ENCODE data around the gene NKAPD1. TPM values are rescaled to one million over a fixed set of nuclear protein-coding genes. Genes with fewer than 3 reads are reported as not detected.
"Not testable (repeated sequence)": the region's sequence is repeated elsewhere in the genome, so short reads cannot be mapped to it uniquely, and the experiment has no call there.

Gene NKAPD1
- total RNA-seq, 1 donor from 2014 or later = 13.6 TPM

DNA sequence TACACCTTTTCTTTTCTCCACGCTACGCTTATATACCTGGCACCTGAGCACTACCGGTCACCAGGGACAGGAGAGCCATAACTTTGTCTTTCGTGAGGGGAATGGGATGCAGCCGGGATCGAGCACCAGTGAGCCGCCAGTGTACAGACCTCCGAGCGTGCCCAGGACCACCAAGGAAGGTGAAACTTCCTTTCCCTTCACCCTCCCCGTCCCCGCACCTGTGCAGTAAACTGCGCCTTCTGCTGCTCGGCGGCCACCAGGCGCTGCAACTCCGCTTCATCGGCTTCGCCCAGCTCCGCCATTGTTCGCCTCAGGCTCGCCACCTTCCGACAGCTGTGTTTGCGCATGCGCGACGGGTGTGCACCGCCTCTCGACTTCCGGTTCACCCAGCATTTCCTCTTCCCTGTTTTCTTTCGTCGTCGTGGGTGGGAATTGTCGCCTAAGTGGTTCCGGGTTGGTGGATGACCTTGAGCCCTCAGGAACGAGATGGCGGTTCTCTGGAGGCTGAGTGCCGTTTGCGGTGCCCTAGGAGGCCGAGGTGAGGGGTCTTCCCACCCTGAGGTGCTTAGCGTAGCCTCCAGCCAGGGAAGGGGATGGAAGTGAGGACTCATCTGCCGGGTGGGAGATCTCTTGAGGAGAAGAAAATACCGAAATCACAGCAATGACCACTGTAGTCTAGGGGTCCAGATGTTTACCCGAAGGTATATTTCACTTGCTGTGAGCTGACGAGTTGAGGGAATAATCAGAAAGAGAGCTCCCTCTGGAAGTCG, 12.5 kb downstream of the NKAPD1 start, which contains the start of the genes SDHD and TIMM8B:
SDHD (plus strand) TSS at position 452 of the 770 bp plus-strand sequence; CDS start at position 487, 35 bp downstream.
TIMM8B (minus strand) TSS at position 335 of the 770 bp plus-strand sequence; CDS start at position 302, 33 bp downstream.
- DNase-seq (ENCODE audit: low spot score) = peak; percentile 98

DNA sequence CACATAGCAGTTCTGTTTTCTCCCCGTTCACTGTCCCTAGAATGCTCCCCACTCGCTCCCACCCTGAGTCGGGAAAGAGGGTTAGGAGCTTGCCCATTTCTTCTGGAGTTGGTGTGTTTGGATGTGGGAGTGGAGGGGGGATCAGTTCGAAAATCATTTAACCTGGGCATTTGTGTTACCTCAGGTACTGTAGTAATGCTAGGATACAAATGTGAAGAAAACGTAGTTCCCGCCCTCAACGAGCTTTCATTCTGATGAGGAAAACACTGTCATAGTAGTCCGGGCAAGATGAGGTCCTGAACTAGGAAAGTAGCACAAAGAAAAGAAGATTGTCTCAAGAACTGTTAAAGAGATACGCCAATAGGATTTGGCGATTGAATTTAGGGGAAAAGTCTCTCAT, 13.1 kb downstream of the NKAPD1 start:
- no peak for DNase-seq (ENCODE audit: low spot score)

DNA sequence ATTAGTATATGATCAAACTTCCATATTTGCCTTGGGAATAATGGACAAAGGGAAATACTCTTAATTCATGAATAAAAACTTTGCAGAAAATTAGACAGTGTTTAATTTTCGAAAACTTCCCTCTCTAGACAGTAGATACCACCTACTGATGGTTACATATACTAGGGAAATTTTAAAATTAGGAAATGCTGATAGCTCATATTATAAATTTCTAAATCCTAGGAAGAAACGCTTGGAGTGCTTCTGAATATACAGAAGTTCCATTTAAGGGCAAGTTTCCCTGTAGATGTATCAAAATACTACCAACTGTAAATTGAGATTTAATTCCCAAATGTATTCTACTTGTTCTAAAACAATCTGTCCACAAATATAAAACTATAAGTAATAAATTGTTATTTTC, 21.2 kb downstream of the NKAPD1 start:
- DNase-seq (ENCODE audit: low spot score) = not testable (repeated sequence)

DNA sequence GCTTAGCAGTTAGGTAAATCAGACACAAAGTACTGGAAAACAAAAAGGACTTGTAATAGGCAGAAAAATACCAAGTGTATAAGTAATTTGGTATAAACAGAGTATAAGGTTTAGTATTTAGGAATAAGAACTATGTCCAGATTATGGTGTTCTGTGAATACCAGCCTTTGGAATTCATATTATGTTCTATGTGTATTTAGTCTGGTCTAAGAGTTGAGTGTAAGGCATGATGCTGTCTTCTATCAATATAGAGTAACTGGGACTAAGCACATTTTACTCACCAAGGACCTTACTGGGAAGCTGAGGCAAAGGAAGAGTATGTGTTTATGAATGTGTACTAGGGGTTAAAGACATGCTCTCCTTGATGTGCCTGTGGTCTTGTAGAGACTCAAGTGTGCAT, 22.1 kb downstream of the NKAPD1 start:
- DNase-seq (ENCODE audit: low spot score) = no peak

DNA sequence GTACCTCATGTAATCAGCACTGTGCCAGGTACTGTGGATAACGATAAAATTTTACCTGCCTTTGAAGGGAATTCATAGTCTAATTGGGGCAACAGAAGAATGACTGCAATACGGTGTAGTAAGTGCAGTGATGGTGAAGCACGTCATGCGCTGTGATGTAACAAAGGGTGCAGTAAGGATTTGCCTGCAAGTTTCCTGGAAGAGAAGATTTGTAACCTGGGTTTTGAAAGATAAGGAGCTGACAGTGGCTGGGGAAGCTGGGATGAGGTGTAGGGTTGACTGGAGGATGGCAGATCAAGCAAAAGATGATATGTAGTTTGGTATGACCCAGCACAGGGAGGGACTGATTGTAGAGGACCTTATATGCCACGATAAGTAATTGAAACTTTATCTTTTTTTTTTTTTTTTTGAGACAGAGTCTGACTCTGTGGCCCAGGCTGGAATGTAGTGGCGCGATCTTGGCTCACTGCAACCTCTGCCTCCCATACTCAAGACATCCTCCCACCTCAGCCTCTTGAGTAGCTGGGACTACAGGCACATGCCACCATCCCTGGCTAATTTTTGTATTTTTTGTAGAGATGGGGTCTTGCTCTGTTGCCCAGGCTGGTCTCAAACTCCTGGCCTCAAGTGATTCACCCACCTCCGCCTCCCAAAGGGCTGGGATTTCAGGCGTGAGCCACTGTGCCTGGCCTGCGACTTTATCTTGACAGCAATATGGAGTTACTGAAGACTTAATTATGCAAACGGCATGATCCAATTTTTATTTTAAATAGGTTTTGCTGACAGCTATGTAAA, 23.8 kb downstream of the NKAPD1 start:
- DNase-seq (ENCODE audit: low spot score) = no peak

DNA sequence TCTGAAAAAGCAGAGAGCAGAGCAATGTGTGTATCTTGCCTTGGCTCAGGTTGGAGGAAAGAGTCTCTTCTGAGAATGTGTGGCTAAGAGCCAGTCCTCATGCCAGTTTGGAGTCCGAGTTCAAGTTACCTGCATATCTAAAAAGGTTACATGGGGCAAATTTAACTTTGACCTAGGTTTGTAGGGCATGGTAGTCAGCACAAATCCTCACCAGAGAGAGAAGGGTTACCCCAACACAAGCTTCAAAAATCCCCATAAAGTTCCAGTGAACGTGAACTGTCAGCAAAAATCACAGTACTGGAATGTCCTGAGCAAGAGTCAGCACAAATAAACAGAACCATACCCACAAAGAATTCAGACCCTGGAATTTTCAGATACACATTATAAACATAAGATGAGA, 26.4 kb downstream of the NKAPD1 start:
- DNase-seq (ENCODE audit: low spot score) = no peak

DNA sequence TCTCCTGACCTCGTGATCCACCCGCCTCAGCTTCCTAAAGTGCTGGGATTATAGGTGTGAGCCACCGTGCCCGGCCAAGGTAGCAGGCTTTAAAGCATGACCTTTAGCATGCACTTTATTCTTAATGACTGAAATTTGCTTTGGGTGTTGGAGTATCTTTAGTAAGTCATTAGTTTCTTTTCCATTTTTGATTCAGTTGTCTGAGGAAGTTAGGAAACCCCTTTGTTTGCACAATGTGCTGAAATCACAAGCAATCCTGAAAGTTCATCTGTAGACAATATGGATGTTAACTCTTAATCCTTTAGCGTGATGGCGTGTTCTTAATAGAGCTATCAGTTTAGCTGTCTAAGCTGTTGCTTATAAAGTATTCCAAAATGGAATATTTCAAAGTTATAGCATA, 29.3 kb downstream of the NKAPD1 start:
- DNase-seq (ENCODE audit: low spot score) = no peak

DNA sequence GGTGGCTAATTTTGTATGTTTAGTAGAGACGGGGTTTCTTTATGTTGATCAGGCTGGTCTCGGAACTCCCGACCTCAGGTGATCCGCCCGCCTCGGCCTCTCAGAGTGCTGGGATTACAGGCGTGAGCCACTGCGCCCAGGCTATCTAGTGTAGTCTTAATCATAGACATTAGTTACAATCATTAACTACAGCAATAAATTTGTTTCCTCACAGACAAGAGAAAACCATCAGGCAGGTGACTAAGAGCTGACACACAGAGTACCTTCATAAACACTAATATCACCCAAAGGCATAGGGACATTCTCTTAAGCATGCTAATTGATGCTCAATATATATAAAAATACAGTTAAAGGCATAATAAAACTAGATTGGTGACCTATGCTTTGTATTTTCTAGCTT, 32.0 kb downstream of the NKAPD1 start:
- DNase-seq (ENCODE audit: low spot score) = no peak

DNA sequence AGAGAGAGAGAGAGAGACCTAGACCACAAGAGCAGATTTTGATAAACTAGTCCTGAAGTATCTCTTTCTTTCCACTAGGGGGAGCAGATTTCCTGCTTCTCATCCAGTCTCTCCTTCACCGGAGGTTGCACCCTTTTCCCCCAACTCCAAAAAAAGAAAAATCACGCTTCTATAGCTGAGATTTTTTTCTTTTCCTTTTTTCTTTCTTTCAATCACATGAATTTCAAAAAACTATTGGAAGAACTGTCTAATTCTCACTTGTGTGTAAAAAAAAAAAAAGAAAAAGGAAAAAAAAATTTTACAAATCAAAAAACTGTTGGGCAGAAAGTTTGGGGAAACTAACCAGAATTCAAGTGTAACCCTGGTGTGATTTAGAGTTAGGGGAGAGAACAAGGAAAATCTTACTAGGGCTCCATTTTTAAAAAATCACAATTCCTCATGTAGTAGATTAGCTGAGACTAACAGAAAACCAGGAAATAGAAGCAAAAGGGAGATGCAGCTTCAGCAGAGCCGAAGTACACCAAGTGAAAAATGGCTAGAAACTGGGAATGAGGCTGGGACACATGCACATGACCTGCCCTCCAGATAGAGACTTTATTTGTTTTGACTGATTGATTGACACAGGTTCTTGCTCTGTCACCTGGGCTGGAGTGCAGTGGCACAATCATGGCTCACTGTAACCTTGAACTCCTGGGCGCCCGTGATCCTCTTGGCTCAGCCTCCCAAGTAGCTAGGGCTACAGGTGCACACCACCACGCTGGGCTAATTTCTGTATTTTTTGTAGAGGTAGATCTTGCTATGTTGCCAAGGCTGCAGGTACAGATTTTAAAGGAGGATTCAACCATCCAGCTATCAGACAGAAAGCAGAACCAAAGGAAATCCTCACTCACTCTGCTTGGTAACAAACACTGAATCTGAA, 39.7 kb downstream of the NKAPD1 start:
- no peak for DNase-seq (ENCODE audit: low spot score)

DNA sequence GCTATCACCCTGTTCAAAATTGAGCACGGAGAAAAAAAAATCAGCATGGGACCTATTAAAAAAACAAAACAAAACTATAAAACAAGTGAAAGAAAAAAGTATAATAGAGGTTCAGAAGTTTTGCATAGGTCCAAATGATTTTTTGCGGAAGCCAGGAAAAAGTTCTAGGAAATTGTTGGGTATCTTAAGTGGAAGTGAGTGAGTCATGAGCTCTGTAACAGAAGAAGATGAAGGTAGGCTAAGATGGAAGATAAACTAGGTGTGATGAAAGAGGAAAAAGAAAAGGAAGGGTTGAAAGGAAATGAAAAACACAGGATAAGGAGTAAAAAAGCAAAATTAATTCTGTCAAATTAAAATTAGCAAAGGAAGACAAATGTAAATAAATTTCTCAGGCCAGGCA, 40.4 kb downstream of the NKAPD1 start:
- DNase-seq (ENCODE audit: low spot score) = no peak

DNA sequence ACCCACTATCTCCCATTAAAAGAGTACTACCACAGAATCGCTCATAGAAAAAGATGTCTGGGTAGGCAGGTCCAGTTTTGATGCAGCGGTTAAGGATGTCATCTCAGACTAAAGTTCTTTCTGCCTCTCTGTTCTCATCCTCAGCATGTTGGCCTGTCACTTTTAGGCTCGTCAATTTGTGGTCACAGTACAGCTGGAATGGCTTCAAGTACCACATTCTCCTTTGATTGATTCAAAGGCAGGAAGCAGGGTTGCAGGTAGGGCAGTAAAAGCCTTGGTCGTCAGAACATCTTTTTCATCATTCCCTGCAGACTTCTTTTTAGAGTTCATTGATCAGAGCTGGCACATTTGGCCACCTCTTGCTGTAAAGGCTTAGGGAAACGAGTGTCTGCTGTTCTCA, 41.3 kb downstream of the NKAPD1 start:
- no peak for DNase-seq (ENCODE audit: low spot score)

DNA sequence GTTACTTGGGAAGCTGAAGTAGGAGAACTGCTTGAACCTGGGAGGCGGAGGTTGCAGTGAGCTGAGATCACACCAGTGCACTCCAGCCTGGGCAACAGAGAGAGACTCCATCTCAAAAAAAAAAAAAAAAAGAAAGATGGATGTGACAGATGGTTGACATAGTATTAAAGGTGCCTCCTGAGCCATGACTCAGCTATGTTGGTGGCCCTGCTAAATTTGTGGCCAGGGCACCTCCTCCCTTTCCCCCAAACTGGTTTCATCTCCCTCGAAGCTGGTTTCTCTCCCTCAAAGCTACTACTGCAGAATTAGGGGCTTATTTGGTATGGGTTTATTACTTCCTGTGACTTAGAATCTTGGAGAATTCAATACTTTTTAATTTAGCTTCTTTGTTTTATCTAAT, 44.1 kb downstream of the NKAPD1 start:
- no peak for DNase-seq (ENCODE audit: low spot score)

DNA sequence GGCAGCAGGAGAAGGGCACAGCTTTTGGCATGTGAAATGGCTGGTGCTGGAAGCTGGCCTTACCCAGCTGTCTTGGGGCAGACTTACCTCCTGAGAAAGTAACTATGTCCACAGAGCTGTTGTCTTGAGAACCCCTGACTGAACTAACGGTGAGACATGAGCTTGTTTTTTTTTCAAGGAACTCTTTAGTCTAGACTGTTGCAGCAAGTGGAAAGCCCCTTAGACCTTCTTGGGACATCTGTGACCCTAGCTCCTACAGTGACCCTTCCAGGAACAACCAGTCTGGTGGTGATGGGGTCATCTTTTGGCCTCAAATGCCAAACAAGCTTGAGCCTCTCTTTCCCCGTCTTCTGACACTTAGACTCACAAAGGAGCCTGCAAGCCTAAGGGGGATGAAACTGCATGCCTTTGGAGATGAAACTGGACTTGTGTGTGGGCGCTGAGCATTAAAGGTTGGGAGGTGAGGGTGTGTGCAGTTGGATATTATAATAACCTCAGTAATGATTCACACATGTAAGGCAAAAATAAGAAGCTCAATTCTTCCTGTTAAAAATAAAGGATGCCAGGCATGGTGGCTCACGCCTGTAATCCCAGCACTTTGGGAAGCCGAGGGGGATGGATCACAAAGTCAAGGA, 48.0 kb downstream of the NKAPD1 start:
- no peak for DNase-seq (ENCODE audit: low spot score)

DNA sequence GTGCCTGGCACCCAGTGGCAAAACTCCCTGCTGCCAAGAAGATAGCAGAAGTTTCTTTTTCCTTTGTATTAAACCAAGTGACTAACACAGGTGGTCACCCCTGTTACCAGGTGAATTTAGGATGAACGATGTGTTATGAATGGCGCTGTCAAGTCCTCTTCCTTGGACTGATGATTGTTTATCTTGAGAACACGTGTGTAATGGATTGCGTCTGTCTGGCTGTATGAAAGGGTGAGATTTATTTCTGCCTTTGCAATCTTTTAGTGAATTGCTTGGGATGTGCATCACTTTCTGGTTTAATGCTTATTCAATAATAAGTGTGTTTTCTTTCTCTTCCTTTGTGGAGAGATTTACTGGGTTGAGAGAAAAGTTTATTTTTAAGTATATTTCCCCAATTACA, 49.0 kb downstream of the NKAPD1 start:
- no peak for DNase-seq (ENCODE audit: low spot score)

DNA sequence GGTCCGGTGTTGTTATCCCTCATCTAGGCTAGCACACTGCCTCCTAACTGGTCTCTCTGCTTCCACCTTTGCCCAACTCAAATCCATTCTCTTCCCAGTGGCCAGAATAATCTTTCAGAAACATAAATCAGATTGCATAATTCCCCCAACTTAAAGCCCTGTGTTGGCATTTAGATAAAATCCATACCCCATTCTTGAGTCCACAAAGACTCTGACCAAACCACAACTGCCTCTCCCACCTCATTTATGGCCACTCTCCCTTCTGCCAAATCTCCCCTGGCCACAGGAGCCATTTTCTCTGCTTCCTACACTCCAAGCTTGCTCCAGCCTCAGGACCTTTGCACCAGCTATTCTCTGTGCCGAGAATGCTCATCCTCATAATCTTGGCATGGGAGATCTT, 53.0 kb downstream of the NKAPD1 start:
- no peak for DNase-seq (ENCODE audit: low spot score)

DNA sequence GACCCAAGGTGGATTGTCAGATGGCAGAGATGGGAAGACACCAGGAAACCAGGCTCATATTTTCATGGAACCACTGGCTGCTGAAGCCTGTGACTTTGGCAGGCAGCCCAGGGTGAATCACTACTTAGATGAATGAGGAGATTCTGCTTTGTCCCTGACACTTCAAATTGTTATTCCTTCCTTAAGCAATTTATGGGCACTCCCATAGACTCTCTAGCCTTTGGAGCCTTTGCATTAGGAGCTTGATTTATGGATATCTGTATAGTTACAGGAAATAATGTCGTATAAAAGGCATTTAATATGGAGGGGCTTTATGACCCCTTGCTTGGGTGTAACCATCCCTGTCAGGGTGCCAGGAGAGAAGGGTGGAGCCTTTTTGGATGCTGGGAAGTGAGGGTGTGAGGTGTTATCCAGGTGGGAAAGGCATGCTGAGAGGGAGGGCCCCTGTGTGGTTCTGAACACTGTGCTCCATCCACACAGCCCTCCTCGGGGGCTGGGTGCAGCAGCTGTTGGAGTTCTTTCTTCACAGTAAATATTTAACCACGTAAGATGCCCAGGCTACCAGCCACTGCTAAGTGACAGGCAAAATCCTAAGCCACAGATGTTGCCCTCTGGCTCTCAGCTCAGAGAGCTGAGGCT, 54.5 kb downstream of the NKAPD1 start:
- no peak for DNase-seq (ENCODE audit: low spot score)

DNA sequence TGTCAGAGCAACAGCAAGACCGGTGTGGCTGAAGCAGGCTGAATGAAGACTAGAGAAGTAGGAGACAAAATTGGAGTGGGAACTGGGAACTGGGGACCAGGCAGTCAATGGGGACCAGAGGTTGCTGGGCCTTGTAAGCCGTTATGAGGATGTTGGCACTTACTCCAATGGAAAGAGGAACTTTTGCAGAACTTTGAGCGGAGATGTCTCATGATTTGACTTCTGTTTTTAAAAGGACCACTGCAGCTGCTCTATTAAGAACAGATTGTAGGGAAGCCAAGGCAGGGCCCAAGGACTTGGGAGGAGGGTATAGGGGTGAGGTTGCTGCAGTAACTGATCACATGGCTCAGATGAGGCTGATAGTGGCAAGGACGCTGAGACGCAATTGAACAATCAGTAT, 55.6 kb downstream of the NKAPD1 start:
- no peak for DNase-seq (ENCODE audit: low spot score)

DNA sequence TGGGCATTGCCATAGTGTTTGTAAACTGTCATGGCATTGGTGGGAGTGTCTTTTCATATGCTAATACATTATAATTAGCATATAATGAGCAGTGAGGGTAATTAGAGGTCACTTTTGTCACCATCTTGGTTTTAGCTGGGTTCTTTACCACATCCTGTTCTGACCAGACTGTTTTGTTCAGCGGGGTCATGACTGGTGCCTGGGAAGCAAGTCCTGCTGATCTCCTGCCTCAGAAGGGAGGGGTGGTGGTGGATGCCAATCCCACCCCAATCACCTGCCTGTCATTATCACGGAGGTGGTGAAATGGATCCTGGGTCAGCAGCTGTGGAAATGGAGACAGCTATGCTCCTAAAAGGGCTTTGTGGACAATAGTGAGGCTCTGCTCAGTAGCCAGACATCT, 58.6 kb downstream of the NKAPD1 start:
- no peak for DNase-seq (ENCODE audit: low spot score)

DNA sequence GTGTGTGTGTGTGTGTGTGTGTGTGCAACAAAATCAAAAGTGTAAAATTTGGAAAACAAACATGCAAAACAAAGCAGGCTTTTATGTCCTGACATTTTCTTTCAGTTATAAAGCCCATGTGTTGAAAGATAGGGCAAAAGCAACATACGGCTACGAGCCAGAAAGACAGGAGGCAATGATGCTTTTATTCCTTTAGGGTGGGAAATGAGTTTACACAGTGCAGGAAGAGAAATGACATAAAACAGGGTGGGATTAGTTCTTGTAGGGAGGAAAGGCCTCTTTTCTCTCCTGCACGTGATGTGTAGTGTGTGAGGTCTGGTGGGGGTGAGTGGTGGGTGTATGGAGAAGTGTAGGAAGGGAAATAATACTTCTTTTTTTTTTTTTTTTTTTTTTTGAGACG, 60.4 kb downstream of the NKAPD1 start:
- no peak for DNase-seq (ENCODE audit: low spot score)
